Astrocyte of the spinal cord (primary cell): ENCODE results near the gene DDHD1.
A peak's percentile ranks its signal among the peaks of the same experiment; 100 is the strongest.

Experiments
- DNase-seq: peaks from one replicate; pipeline ENCODE4 v3.0.0; 2011; ENCODE audit warnings: low read depth, low spot score
- H3K4me3 ChIP-seq: 2 replicates; pipeline ENCODE4 v1.5.1; 2011; ENCODE audit warnings: low read depth, mild to moderate bottlenecking, low read length, moderate library complexity
- in situ Hi-C: cut with HindIII; loops from 2 replicates; pipeline ENCODE4 v1.10.0; 2017; ENCODE audit warnings: low sequenced_read_pairs
- TF ChIP-seq, protein P1 (sequence below): IDR thresholded peaks from 2 replicates; pipeline ENCODE4 v1.5.1; 2012; ENCODE audit warnings: low read depth, mild to moderate bottlenecking, low read length, inconsistent platforms

The DDHD1 gene

DNA sequence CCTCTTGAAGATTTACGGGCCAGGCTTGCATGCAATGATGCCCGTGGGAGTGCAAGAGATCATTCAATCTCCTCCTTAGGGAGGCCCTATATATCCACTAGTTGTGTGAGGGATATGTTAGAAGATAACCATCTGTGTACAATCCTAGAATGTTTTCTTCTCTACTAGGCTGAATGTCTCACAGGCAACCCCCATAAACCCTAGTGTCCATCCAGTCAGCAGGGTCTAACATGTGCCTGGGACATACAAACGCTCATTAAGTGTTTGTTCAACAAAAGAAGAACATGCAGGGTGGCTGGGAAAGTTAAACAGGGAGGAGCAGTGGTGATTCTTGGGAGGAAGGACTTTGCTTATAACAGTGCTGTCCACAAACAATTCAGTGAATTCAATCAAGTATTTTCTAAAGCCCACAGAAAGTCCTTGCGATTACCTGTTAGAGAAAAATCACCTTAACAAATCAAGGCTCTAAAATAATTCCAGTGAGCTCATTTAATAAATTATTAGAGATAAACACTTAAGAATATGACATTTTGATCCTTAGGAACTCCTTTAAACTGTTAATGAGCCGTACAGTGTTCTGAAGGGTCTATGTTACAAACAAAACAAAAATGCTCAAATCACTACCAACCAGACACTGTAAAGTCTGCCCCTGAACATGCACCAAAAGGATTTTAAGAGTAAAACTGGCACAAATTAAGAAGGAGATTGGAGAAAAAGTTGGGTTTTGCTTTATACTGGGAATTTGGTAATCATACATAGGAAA, 105.6 kb downstream of the DDHD1 start:
- DNase-seq: no peak
- TF ChIP-seq, protein P1, sequence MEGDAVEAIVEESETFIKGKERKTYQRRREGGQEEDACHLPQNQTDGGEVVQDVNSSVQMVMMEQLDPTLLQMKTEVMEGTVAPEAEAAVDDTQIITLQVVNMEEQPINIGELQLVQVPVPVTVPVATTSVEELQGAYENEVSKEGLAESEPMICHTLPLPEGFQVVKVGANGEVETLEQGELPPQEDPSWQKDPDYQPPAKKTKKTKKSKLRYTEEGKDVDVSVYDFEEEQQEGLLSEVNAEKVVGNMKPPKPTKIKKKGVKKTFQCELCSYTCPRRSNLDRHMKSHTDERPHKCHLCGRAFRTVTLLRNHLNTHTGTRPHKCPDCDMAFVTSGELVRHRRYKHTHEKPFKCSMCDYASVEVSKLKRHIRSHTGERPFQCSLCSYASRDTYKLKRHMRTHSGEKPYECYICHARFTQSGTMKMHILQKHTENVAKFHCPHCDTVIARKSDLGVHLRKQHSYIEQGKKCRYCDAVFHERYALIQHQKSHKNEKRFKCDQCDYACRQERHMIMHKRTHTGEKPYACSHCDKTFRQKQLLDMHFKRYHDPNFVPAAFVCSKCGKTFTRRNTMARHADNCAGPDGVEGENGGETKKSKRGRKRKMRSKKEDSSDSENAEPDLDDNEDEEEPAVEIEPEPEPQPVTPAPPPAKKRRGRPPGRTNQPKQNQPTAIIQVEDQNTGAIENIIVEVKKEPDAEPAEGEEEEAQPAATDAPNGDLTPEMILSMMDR: no peak
- no peak overlapping the region for H3K4me3 ChIP-seq
- in situ Hi-C loops: no loop called here

DNA sequence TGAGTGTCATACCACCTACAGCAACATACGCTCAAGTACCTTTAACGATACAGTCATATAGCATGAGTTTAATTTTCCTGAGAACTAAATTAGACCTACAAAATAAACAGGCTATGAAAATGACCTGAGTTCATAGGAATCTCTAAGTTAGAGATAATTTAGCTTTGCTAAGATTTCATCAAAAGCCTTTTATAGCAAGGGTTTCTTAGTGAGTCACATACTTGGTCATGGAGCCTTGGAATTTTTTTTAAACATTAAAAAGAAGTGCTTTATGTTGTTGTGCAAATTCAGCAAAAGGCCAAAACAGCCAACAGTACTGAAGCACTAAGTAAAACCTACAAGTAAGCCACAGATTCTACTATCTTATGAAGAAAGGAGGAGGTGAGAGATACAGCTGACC, 108.6 kb downstream of the DDHD1 start:
- no peak overlapping the region for H3K4me3 ChIP-seq
- DNase-seq: peak; percentile 72
- TF ChIP-seq, protein P1: no peak
- in situ Hi-C loops: no loop called here

DNA sequence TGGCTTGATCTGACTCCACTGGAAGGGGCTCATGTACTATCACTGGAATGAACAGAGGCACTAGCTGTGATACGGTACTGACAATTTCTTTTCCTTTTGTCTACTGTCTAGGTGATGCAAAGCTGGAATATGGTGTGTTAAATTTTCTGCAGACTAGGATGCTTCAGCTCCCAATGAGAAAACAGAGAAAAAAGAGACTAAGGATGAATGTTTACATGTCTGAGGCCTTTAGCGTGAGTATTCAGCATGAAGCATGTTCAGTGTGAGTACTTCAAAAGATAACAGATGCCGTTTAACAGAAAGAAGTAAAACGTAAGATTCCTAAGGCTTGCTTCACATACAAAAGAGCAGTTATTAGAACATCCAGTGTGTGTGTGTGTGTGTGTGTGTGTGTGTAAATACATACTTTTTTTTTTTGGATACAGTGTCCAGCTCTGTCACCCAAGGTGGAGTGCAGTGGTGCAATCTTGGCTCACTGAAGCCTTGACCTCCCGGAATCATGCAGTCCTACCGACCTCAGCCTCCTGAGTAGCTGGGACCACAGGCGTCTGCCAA, 110.0 kb downstream of the DDHD1 start:
- DNase-seq: no peak
- H3K4me3 ChIP-seq: no peak overlapping the region
- in situ Hi-C loops: no loop called here
- TF ChIP-seq, protein P1: no peak

DNA sequence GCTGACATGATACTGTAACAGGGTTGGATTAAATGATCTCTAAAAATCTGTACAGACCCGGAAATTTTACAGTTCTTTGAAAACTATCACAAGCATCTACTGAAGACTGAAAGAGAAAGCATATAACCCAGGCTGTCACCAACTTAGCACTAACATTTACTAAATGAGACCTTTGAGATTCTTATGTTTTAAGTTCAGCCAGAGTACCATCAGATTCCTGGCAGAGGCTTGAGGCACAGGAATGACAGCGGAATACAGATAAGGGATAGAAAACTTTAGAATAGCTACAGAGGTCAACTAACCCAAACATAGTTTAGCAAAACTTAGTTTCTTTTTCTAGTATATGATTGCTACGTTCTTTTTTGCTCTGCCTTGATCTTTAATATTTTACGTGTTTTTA, 110.6 kb downstream of the DDHD1 start:
- peak; percentile 26 for DNase-seq

DNA sequence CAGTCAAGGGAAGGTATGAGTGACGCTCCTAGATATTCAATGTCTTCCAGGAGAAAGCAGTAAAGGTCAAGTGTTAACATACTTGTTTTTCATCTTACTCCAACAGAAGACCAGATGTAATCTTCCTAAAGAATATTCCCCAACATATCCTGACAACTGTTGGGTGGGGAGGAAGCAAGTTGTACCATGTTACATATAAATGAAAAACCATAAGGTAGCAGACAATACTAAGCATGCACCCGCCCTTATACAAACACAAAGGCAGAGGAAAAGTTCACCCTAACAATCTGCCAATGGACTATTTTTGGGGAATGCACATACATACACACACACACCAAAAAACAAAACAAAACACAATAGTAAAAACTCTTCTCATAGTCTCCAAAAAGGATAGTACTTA, 112.1 kb downstream of the DDHD1 start:
- in situ Hi-C loops: no loop called here
- TF ChIP-seq, protein P1: no peak
- no peak overlapping the region for H3K4me3 ChIP-seq
- no peak for DNase-seq

More for the DNA sequence above, 110.6 kb downstream of the DDHD1 start:
- TF ChIP-seq, protein P1: no peak
- H3K4me3 ChIP-seq: no peak overlapping the region
- in situ Hi-C loops: no loop called here

DNA sequence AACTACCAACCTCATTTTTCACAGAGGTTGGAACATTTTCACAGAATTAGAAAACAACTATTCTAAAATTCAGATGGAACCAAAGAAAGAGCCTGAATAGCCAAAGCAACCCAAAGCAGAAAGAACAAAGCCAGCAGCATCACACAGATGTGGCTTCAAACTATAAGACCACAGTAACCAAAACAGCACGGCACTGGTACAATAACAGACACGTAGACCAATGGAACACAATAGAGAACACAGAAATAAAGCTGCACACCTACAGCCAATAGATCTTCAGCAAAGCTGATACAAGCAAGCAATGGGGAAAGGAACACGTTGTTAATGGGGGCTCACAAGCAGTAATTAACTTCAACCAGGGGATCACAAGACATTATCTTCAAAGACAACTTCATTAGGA, 114.5 kb downstream of the DDHD1 start:
- in situ Hi-C loops: no loop called here
- TF ChIP-seq, protein P1: no peak
- no peak overlapping the region for H3K4me3 ChIP-seq
- no peak for DNase-seq
